ENCODE data around the gene NKTR. TPM values are rescaled to one million over a fixed set of nuclear protein-coding genes. Genes with fewer than 3 reads are reported as not detected.

Gene NKTR
- total and polyA plus RNA-seq, 9 of the 15 experiments (the other 6 are each of a cell fraction or from before 2014, with no cell fraction given) = 19.7 to 123 (median 92.6) TPM

GRCh38 chr3:42593635-42594034, 6.9 kb upstream of the NKTR start:
- Histone ChIP-seq H4K20me1 (replicated peaks; ENCODE audit: control insufficient read depth, insufficient read depth, low read length) (no peaks in the 10 kb centered on the region), H2AFZ (ENCODE audit: low read depth, low read length) (no peak overlapping the region), H3K4me3 (no peak overlapping the region), H3K4me2 (ENCODE audit: insufficient read depth, low read length) (peak overlapping the region; percentile 22; the same call in 1 of the 2 replicates), H3K27ac (ENCODE audit: extremely low read depth, low read depth, low read length) (no peak overlapping the region), H3K79me2 (ENCODE audit: control insufficient read depth, insufficient read depth, low read length) (peaks cover 39% of the 10 kb centered on the region), H3K36me3 (ENCODE audit: control insufficient read depth, insufficient read depth, low read length) (peaks cover 51% of the 10 kb centered on the region), H3K9ac (ENCODE audit: insufficient read depth in 1 of 2, low read depth in 2 of 2, low read length in 2 of 2) (peak overlapping the region in 1 of 2 experiments; percentile 5; a peak in 2 of 4 replicates), H3K4me1 (replicated peaks in 1 of 2; ENCODE audit: control insufficient read depth in 2 of 2, insufficient read depth in 2 of 2, low read length in 2 of 2) (peaks cover 18 to 21% of the 10 kb centered on the region in 2 experiments; a peak in 4 of 5 replicates), H3K27me3 (ENCODE audit: control insufficient read depth in 2 of 2, insufficient read depth in 2 of 2, low read length in 2 of 2) (no peaks in the 10 kb centered on the region), H3K9me1 (ENCODE audit: control insufficient read depth, insufficient read depth, low read length) (no peaks in the 10 kb centered on the region), H3K9me3 (replicated peaks; ENCODE audit: control insufficient read depth, insufficient read depth, low read depth, low read length) (peaks cover 2% of the 10 kb centered on the region; the same call in 1 of the 2 replicates)
- ChIA-PET POLR2A (interaction anchor here (1.1 to 1.6 kb wide), 3 partner anchors 10 to 156 kb away, joined by 4 to 6 read pairs (median 4); partner anchors contain the start of gene SEC22C), CTCF (ENCODE audit: low intra/inter-chr PET ratio) (no interaction called here)
- ATAC-seq (peak; percentile 1; the same call in 1 of the 3 replicates), DNase-seq (ENCODE audit: extremely low read depth in 1 of 4, low spot score in 3 of 4) (peak; percentile 52 to 71 (median 56)), FAIRE-seq (no peak)
- no TSS peak for BruUV-seq (replicated peaks)
- intact Hi-C loops (cut with micrococcal nuclease) = no loop called here
- 20% methylated on average over 1 of the region's 1 CpG for WGBS (ENCODE audit: insufficient coverage, low coverage, missing lambda C conversion rate)
- in situ Hi-C loops (cut with MboI) = no loop called here
- peak; percentile 50; the same call in 1 of the 2 replicates for TF ChIP-seq TCF3 (CRISPR knock-in tag; IDR thresholded peaks at IDR 0.05)
- no peak for TF ChIP-seq TARDBP (IDR thresholded peaks at IDR 0.05)
- TF ChIP-seq CCAR2 (IDR thresholded peaks at IDR 0.05; ENCODE audit: low read depth, low read length) = no peak
- TF ChIP-seq RNF219 (CRISPR knock-in tag; IDR thresholded peaks at IDR 0.05) = no peak
- TF ChIP-seq TEAD4 (IDR thresholded peaks at IDR 0.05; ENCODE audit: low read length) = peak; percentile 43; the same call in 1 of the 2 replicates
- no peak for TF ChIP-seq TEAD4 (CRISPR knock-in tag; IDR thresholded peaks at IDR 0.05; ENCODE audit: borderline replicate concordance)
- no peak for TF ChIP-seq ZNF445 (CRISPR knock-in tag; IDR thresholded peaks at IDR 0.05; ENCODE audit: low read depth)
- TF ChIP-seq ATF1 (CRISPR knock-in tag; IDR thresholded peaks at IDR 0.05) = no peak
- TF ChIP-seq ATF1 (tag; IDR thresholded peaks at IDR 0.05) = no peak
- TF ChIP-seq ARID1B (IDR thresholded peaks at IDR 0.05) = peak; percentile 71
- TF ChIP-seq ARID3A (IDR thresholded peaks at IDR 0.05; ENCODE audit: borderline replicate concordance, low read depth, low read length) = peak; percentile 65; the same call in 1 of the 2 replicates
- peak; percentile 89 for TF ChIP-seq CBFA2T3 (IDR thresholded peaks at IDR 0.05)
- no peak for TF ChIP-seq ZNF76 (CRISPR knock-in tag; IDR thresholded peaks at IDR 0.05; ENCODE audit: borderline replicate concordance)
- TF ChIP-seq ZBTB49 (CRISPR knock-in tag; IDR thresholded peaks at IDR 0.05; ENCODE audit: borderline replicate concordance) = no peak
- TF ChIP-seq DMBX1 (CRISPR knock-in tag; IDR thresholded peaks at IDR 0.05; ENCODE audit: borderline replicate concordance) = no peak
- no peak for TF ChIP-seq IRF9 (tag; IDR thresholded peaks at IDR 0.05)
- TF ChIP-seq NCOR1 (IDR thresholded peaks at IDR 0.05) = peak; percentile 63; the same call in 1 of the 2 replicates

All from K562 (cell line).